ENCODE measurements around the gene GPBP1.
"Not testable (repeated sequence)": the region's sequence is repeated elsewhere in the genome, so short reads cannot be mapped to it uniquely, and the experiment has no call there.

The GPBP1 gene

DNA sequence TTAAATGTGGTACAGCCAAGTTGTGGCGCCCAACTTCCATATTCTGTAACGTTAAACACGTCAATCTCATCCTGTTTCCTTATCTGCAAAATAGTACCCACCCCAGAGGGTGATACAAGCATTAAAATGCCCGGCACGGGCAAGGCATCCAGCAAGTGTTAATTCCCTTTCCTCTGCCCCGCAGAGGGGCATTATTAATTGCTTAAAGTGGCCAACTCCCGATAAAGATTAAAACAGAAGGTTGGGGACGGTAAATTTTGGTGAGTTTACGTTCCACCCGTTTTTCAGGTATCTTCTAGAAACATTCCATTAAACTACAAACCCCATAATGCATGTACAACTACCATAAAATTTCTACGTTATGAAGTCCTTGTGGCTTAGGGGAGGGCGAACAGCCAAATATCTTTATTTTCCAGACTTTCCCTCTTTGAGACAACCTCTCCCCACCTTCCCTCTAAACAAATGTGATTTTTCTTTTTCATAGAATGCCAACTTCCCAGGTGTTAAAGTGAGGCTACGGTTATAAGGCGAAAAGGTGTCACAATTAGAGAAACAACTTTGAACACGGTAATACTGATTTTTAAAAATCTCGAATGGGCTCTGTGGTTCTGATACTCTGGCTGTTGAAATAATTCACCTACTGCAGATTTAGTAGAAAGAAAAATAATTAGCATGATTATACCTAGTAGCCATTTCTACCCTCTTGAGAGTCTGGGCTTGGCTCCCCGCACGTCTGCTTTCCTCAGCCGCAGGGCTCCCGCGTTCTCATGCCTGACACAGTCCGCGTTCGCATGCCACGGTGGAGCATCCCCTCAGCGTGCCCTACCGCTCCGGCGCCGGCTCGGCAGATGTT is 1.2 kb upstream of the GPBP1 start:
- TF ChIP-seq POLR2A (IDR thresholded peaks at IDR 0.05; ENCODE audit: low read length) (peak; percentile 17), GATA1 (IDR thresholded peaks at IDR 0.05; ENCODE audit: low read depth, low read length) (no peak)
- peak; percentile 50 to 63 for DNase-seq

DNA sequence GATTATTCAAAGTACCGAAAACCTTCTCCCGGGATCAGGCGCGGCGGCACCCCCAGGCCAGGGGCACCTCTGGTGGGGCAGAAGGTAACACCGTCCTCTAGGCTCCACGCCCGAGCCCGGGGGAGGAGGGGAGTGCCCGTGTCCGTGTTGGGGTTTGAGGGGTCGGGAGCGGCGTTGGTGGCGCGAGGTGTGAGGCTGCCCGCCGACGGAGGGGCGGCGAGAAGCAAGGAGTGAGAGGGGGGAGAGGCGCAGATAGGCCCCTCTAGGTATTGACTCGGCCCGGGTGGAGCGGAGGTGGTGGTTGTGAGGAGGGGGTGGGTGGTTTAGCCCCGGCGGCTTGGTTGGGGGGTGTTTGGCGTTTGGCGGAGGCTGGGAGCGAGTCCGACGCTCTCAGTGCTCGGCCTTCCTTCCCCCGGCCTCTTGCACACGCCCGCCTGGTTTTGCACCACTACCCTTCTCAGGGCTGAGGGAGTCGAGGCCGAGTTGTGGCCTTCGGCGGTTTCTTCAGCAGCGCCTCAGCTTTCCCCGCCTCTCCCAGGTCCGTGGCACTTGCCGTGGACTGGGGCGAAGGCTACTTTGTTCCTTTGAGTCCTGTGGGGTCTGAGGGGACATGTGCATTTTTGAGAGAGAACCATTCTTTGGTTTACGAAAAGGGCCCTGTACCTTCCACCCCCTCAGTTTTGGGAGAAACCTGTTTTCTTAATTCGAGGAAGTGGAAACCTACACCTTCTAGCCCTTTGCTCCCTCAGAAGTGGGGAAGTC is 450 bp downstream of the GPBP1 start:
- peak; percentile 72 to 80 for DNase-seq
- no peak for TF ChIP-seq POLR2A (IDR thresholded peaks at IDR 0.05; ENCODE audit: low read length)
- TF ChIP-seq GATA1 (IDR thresholded peaks at IDR 0.05; ENCODE audit: low read depth, low read length): no peak

DNA sequence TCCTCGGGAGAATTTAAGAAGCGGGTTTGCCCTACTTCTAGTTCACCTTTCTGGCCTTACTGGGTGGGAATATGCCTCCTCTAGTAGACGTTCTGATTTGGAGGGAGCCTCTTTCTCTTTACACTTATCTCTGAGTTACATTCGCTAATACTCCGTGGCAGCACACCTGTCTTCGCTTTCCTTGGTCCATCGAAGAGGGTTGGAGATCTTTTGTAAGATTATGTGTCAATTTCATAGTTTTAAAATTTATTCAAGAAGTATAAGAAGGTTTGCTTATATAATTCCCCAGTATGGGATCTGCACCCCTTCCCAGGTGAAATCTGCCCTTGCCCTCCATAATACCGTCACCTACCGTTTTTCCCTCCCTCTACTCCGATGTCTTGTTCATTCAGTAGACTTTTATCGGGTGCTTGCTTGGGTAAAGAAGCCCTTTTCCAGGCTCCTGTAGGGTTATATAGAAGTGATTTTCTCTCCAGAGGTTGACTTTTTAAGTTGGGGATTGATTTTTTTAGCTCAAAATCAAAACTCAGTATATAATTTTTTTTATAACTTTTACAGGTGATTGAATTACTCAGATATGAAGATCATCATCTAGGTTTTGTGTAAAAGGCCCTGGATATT is 1.1 kb downstream of the GPBP1 start:
- peak; percentile 40 to 68 for DNase-seq
- TF ChIP-seq POLR2A (IDR thresholded peaks at IDR 0.05; ENCODE audit: low read length): no peak

DNA sequence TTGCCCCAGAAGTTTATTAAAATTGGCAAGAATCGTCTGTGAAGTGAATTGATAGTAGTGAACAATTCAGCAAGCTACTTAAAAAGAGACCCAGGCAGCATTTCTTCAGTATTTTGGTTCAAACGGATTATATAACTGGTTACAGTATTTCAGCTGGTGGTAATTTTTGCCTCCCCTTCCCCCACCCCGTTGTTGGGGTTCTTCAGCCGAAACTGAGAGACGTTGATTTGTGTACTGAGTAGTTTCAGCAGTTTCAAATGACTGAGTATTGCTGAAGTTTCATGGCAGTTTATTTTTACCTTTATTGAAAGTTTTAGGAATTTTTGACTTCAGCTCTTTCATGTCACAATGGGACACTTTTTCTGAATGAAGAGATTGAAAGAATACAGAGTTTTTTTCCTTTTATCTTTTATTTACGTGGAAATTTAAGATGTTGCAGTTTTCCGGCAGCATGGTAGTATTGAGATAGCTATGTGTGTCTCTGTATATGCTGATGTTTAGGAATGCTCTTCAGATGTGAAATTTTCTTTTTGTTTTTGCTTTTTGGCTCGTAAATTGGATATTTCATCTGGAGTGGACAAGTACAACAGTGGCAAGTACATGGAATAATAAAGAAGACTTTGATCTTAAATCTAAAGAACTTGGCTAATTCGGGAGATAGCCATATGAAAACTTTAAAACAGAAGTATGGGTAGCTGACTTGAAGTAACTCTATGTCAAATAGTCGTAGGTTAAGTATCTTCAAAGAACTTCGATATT is 1.9 kb downstream of the GPBP1 start:
- peak; percentile 37 to 49 for DNase-seq

DNA sequence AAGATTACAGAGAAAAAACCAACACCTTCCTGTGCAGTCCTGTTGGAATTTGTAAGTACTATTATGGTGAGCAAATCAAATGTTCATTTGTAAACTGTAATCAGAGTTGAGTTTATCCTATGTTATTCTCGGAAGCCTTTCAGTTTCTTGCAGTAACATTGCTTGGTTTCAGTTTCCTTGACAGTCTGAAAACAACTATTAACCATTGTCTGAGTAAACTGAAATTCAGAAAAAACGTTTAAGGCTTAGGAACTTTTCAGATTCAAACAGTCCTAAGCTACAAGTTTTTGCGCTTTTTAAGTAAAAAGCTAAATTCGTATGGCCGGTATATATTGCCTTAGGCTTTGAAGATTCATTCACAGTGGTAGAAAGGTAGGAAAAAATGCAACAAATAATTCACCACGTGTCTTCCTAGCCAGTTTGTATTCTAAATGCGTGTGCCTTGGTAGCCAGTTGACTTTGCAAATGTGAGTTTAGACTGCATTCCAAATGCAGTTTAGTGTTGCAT is 2.5 kb downstream of the GPBP1 start:
- peak; percentile 55 to 60 for DNase-seq
- no peak for TF ChIP-seq POLR2A (IDR thresholded peaks at IDR 0.05; ENCODE audit: low read length)
- TF ChIP-seq GATA1 (IDR thresholded peaks at IDR 0.05; ENCODE audit: low read depth, low read length): no peak

More for the DNA sequence above, 1.9 kb downstream of the GPBP1 start:
- TF ChIP-seq POLR2A (IDR thresholded peaks at IDR 0.05; ENCODE audit: low read length) (no peak), GATA1 (IDR thresholded peaks at IDR 0.05; ENCODE audit: low read depth, low read length) (no peak)

DNA sequence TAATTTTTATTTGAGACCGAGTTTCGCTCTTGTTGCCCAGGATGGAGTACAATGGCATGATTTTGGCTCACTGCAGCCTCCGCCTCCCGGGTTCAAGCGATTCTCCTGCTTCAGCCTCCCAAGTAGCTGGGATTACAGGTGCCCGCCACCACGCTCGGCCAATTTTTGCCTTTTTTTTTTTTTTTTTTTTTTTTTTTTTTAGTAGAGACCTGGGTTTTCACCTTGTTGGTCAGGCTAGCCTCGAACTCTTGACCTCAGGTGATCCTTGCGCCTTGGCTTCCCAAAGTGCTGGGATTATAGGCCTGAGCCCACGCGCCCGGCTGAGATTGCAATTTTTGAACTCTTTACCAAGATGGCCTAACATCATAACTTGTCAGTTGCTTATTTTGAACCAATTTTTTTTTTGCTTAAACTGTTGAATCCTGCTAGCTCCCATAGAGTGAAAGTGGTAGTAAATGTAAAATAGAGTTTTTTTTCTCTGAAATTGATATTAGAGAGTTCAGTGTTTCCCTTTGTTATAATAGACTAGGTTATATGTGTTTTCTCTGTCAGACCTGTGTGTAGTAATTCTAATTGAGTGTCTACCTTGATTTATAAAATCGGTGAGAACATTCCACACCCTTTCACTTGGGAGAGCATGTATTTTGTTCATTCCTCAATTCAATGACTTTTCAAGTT is 3.8 kb downstream of the GPBP1 start:
- no peak for DNase-seq
- TF ChIP-seq GATA1 (IDR thresholded peaks at IDR 0.05; ENCODE audit: low read depth, low read length) (no peak), POLR2A (IDR thresholded peaks at IDR 0.05; ENCODE audit: low read length) (no peak)

DNA sequence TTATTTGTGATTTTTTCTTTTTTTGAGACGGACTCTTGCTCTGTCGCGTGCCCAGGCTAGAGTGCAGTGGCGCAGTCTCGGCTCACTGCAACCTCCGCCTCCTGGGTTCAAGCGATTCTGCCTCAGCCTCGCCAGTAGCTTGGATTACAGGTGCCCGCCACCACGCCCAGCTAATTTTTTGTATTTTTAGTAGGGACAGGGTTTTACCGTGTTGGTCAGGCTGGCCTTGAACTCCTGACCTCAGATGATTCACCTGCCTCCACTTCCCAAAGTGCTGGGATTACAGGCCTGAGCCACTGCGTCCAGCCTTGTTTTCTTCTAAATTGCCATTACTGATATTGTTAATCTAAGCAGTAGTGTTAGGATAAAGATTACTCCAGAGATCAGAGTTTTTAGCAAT is 4.4 kb downstream of the GPBP1 start:
- DNase-seq: not testable (repeated sequence)

DNA sequence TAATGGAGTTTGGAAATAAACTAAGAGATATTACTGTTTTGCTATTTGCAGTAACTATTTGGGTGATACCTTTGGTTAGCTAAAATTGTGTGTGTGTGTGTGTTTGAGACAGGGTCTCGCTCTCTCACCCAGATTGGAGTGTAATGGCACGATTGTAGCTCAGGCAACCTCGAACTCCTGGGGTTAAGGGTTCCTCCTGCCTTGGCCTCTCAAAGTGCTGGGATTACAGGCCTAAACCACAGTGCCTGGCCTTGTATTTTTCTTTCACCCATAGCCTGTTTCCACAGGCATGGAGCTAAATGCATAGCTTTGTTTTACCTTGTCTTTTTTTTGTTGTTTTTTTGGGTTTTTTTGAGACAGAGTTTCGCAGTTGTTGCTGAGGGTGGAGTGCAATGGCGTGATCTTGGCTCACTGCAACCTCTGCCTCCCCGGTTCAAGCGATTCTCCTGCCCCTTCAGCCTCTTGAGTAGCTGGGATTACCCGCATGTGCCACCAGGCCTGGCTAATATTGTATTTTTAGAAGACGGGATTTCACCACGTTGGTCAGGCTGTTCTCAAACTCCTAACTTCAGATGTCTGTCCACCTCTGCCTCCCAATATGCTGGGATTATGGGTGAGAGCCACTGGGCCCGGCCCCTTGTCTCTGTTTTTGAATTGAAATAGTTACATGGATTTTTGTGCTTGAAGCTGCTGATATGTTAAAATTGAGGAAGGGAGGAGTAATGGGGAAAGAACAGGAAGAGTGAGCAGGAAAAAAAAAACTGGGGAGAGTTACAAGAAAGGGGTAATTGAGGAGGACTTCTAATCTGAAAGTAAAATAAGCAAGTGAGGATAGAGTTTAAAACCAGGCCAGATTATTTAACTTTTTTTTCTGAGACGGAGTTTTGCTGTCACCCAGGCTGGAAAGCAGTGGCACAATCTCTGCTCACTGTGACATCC is 5.7 kb downstream of the GPBP1 start:
- no peak for TF ChIP-seq POLR2A (IDR thresholded peaks at IDR 0.05; ENCODE audit: low read length)
- no peak for TF ChIP-seq GATA1 (IDR thresholded peaks at IDR 0.05; ENCODE audit: low read depth, low read length)
- peak in 1 of 2 experiments; percentile 9 for DNase-seq

DNA sequence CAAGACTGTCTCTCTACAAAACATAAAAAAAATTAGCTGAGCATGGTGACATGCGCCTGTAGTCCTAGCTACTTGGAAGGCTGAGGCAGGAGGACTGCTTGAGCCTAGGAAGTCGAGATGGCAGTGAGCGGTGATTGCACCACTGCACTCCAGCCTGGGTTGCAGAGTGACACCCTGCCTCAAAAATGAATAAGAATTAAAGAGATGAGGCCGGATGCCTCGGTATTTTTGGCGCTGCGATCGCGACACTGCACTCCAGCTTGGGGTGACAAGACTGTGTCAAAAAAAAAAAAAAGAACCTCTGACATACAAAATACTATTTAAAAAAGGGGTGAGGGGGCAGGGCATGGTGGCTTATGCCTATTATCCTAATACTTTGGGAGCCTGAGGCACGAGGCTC is 7.3 kb downstream of the GPBP1 start:
- no peak for DNase-seq

DNA sequence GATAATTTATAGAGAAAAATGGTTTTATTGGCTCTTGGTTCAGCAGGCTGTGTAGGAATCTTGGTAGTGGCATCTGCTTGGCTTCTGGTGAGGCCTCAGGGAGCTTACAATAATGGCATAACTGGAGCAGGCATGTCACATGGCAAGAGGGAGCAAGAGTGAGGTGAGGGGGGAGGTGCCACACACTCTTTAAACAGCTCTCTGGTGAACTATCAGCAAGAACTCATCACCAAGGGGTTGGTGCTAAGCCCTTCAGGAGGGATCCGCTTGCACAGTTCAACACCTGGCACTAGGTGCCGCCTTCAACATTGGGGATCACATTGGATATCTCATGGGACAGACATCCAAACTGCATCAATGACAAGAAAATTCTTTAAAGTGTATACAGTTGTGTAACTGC is 10.5 kb downstream of the GPBP1 start:
- TF ChIP-seq POLR2A (IDR thresholded peaks at IDR 0.05; ENCODE audit: low read length): no peak
- no peak for TF ChIP-seq GATA1 (IDR thresholded peaks at IDR 0.05; ENCODE audit: low read depth, low read length)
- peak in 1 of 2 experiments; percentile 21 for DNase-seq

More for the DNA sequence above, 7.3 kb downstream of the GPBP1 start:
- TF ChIP-seq POLR2A (IDR thresholded peaks at IDR 0.05; ENCODE audit: low read length) (no peak), GATA1 (IDR thresholded peaks at IDR 0.05; ENCODE audit: low read depth, low read length) (no peak)

DNA sequence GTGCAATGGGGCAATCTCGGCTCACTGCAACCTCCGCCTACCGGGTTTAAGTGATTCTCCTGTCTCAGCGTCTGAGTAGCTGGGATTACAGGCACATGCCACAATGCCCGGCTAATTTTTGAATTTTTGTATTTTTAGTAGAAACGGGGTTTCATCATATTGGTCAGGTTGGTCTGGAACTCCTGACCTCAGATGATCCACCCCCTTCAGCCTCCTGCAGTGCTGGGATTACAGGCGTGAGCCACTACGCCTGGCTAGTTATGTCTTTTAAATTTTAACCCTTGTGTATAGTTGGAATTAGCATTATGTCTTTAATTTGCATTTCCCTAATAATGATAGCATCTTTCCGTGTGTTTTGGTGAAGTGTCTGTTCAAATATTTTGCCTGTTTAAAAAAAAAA is 11.5 kb downstream of the GPBP1 start:
- TF ChIP-seq POLR2A (IDR thresholded peaks at IDR 0.05; ENCODE audit: low read length) (no peak), GATA1 (IDR thresholded peaks at IDR 0.05; ENCODE audit: low read depth, low read length) (no peak)
- no peak for DNase-seq

DNA sequence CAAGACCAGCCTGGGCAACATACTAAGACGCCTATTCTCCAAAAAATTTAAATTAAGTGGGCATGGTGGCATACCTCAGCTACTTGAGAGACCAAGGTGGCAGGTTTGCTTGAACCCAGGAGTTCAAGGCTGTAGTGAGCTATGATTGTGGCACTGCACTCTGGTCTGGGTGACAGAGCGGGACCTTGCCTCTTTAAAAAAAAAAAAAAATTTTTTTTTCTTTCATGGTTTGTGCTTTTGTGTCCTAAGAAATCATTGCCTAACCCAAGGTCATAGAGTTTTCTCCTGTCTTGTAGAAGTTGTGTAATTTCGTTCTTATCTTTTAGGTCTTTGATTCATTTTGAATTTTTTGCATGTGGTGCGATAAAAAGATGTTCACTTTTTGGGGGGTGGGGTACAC is 12.3 kb downstream of the GPBP1 start:
- DNase-seq: no peak
- no peak for TF ChIP-seq GATA1 (IDR thresholded peaks at IDR 0.05; ENCODE audit: low read depth, low read length)
- no peak for TF ChIP-seq POLR2A (IDR thresholded peaks at IDR 0.05; ENCODE audit: low read length)

DNA sequence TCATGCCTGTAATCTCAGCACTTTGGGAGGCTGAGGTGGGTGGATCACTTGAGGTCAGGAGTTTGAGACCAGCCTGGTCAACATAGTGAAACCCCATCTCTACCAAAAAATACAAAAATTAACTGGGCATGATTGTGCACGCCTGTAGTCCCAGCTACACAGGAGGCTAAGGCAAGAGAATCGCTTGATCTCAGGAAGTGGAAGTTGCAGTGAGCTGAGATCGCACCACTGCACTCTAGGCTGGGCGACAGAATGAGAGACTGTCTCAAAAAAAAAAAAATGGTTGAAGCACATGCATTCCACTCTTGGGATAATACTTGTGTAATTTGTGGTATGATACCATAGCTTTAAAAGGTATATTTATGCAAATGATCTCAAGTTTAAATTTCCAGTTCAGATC is 14.1 kb downstream of the GPBP1 start:
- not testable (repeated sequence) for DNase-seq

Data from erythroblast (primary cell).